Right ventricle myocardium inferior (tissue), 1 donor: ENCODE measurements around the gene AKT3. TPM values are rescaled to one million over a fixed set of nuclear protein-coding genes. Genes with fewer than 3 reads are reported as not detected.

Experiments used
- ATAC-seq: fragments of 200-7000 bp; cut with Tn5 transposase; one replicate; pipeline ENCODE4 v1.9.1; 2020; ENCODE audit warnings: mild to moderate bottlenecking, moderate library complexity
- DNase-seq: peaks from one replicate; pipeline ENCODE4 v3.0.0; 2021; ENCODE audit errors: missing footprints
- intact Hi-C: fragments of 100-400 bp; cut with DNase I; formaldehyde crosslinking; loops from one replicate; pipeline ENCODE4 v1.11.0; 2022
- total RNA-seq: library from RNA; stranded (reverse); fragmentation: NEBNext Ultra II Directional; extraction: Animal tissue kit (Norgen Biotek cat#: 25700); gene quantifications from one replicate; pipeline ENCODE4 v1.2.1, GENCODE V29; 2021
- donor health status: DM: no; HTN: yes; CAD: no; lungs with severe emphysema.

The AKT3 gene
- total RNA-seq, 1 donor from 2014 or later: 19.1 TPM

DNA sequence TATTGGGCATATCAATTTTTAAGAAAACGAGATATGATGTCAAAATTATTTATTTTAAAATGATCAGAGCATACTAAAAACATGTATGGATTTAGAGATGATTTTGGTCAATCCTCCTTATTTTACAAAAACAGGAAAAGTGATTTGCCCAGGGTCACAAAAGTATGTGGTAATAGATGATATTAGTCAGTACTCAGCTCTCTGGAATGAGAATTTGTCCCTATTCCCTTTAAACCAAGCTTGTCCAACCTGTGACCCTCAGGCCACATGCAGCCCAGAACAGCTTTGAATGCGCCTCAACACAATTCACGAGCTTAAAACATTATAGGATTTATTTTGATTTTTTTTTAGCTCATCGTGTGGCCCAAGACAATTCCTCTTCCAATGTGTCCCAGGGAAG lies 104.7 kb downstream of the AKT3 start:
- intact Hi-C loops: loop anchor here (5.0 kb wide), 2 partner anchors 38 to 403 kb away; no protein-coding TSS in a partner anchor
- DNase-seq (no peak), ATAC-seq (no peak)

DNA sequence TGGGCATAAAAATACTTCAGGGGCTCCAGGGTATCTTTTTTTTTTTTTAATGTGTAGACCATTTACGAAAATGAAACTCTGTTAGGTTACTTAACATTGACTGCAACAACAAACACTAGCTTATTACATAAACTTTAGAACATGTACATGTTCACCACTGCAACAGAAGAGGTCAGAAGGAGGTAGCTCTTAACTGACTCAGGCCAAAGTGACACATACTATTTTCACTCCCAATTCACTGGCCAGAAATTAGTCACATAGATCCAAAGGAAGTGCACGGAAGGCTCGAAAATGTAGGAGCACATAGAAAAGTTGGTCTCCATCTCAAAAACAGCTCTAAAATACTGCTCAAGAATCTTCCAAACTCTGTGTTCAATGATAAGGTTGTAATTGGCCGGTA lies 107.2 kb downstream of the AKT3 start:
- DNase-seq (no peak), ATAC-seq (peak; percentile 56)
- intact Hi-C loops: no loop called here

DNA sequence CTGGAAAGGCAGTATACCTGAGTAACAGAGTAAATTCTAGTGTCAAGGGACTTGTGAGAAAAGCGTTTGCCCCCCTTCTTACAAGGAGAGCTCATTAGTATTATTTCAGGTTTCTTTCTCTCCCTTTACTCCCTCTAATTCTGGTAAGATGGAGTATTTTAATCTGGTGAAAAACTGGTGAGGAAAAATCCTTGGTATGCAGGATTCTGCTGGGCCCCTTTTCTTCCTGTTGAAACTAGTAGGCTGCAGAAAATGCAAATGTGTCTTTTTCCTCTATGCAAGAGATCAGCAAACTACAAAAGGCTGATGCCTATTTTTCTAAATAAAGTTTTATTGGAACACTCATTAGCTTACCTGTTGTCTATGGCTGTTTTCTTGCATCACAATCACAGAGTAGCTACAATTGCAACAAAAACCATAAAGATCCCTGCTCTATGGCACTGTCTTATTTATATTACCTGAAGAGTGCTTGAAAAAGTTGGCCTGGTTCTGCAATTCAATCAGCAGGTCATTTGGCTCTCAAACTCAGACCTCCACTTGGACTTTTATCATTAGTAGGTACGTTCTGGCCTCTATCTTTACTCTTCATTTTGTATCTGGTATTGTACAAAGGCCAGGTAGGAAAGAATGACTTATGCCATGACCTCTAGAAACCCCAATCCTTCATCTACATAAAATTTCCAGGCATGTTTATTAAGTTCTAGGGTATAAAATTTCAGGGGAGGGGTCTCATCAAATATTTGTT lies 109.6 kb downstream of the AKT3 start:
- ATAC-seq: no peak
- intact Hi-C loops: no loop called here
- DNase-seq: no peak

DNA sequence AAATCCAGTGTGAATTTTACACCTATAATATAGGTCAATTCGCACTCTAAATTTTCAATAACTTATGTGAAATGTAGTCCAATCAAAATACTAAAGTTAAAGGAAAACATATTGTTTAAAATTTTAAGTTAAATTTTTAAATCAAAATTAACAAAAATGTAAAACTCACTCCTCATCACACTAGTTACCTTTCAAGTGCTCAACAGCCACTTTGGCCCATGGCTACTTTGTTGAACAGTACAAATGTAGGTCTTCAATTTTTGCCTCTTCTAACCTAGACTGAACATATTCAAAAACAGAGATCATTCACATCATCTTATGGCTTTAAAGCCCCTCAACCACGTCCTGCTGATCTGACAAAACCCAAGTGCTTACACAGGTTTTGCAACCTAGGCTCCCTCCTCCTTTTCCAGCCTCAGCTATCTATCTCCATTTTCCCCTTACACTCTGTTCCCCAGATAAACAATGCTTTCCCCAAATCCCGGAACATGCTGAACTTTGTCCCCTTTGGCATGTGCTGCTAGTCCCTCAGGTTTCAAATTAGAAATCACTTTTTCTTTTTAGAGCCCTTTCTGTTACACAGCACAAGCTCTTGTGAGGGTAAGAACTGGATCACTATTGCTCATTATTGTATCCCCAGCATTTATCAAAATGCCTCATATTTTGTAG lies 110.6 kb downstream of the AKT3 start:
- DNase-seq (no peak), ATAC-seq (peak; percentile 44)
- intact Hi-C loops: no loop called here

DNA sequence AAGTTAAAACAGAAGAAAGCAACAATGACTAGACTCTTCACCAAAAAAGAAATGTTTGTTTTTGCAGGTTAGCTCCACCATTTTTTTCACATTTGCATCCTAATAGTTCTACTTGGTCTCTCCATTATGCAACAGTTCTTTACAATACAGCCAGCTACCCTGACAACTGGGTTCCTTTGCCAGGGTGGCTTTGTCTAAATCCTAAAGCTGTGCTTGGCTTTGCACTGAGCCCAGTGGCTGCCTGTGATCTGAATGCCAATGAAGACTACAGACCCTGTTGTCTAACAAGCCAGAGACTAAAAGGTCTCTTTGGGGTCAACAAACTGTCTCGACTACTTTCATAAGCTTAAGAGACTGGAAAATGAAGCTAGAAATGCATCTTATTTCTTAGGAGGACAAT lies 112.0 kb downstream of the AKT3 start:
- intact Hi-C loops: no loop called here
- ATAC-seq (no peak), DNase-seq (no peak)

DNA sequence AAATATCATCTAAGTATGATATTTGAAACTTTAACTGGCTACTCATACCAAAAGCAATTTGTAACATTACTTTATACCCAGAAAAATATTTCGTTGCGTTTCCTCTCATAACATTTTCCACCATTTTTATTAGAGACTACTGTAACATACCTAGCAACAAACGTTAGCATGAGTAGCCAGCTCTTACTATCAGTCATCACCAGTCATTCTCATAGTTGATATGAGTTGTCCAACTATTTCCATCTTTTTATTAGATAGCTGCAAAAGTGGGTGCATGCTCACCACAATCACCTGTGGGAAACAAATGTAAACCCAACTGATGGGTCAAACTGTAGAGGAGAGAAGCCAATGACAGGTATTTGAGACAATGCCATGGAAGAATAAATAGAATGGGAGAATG lies 114.6 kb downstream of the AKT3 start:
- intact Hi-C loops: no loop called here
- DNase-seq (no peak), ATAC-seq (no peak)

DNA sequence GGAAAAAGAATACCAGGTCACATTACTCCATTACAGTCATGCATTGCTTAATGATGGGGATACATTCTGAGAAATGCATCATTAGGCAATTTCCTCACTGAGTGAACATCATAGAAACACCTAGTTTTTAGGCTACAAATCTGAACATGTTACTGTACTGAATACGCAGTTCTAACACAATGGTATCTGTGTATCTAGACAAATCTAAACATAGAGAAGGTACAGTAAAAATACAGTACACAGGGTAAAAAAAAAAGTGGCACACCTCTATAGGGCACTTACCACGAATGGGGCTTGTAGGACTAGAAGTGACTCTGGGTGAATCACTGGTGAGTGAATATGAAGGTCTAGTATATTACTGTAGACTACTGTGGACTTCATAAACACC lies 115.7 kb downstream of the AKT3 start:
- intact Hi-C loops: no loop called here
- DNase-seq (no peak), ATAC-seq (no peak)

DNA sequence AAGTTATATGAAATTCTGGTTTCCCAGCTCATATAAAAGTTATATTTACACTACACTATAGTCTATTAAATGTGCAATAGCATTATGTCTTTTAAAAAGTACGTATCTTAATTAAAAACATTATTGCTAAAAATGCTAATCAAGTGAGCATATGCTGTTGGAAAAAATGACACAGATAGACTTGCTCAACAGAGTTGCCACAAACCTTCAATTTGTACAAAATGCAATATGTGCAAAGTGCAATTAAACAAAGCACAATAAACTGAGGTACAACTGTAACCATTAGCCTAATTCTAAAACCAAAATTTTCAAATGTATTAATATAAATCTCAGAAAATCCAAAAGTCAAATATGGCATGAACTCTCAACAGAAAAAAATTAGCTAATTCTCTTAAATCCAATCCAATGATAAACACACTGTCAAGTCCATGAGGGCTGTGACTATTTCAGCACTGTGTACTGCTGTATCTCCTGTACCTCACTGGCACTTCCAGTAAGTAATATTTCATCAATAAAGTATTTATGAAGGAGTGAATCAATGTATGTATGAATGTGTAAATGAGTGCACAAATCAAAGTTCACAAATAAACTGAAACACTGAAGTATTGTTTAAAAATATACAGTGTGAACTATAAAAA lies 116.3 kb downstream of the AKT3 start:
- no peak for ATAC-seq
- intact Hi-C loops: no loop called here

DNA sequence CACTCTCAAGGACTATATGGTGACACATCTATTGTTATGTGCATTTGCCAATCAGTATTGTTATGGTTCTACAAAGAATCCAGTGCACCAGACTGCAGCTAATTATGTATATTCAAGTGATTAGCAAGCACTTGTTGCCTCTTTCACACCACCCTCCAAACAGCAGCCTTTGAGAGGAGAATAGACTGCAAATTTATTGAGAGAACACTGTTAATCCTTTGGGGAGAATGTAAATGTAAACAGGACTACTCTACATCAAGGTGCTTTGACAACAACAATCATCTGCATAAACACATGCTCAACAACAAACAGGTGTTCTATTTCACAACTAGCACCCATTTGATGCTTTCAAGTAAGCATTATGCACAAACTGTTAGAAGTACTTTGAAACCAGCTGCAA lies 117.4 kb downstream of the AKT3 start:
- no peak for ATAC-seq
- no peak for DNase-seq
- intact Hi-C loops: no loop called here

More for the DNA sequence above, 116.3 kb downstream of the AKT3 start:
- no peak for DNase-seq

DNA sequence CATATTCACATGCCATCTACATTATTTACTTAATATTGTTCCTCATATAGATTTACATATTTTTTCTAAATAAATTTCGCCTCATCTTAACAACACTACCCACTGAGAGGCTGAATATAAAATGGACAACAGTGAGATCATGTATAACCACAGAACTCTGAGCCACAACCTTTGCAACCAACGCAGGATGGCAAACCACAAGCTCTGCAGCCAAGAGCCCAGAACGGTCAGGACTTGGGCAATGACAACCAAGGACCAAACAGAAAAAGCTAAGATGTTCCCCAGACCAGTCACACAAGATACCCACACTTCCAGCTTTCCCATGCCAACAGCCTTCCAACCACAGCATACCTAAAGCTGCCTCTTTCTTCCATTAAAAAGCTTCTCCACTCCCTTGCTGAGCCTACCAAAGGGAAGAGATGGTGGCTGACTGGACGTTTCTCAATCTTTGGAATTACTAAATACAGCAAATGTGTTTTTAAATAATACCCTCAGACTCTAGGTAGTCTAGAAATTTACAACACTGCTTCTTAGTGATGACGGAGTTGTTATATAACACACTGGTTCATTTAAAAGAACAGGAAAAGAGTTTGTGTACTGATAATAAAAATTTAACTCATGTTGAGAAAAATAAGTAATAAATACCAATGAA lies 117.9 kb downstream of the AKT3 start:
- ATAC-seq (no peak), DNase-seq (no peak)
- intact Hi-C loops: no loop called here

DNA sequence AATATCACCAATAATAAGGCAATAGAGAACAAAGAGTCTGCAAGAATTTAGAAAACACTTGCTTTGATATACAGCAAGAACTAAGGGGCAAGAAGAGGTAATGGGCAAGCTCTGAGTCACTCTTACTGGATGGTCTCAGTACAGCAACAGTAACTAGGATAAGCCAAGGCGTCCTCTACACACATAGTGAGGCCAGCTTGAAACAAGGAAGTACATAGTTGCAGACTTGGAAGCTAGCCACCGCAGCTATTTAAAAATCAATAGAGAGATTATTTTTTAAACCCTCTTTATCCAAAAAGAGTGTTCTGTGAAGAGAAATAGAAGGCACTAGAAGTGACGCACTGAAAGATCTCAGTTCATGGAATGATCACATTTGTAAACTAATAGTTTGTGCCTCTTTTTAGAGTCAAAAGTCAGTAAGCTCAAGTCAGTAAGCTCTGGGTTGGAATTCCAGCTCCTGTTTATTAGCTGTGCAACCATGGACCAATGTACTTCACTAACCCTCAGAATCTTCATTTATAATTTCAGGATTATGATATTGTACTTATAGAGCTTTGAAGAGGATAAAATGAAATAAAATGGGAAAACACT lies 118.6 kb downstream of the AKT3 start:
- ATAC-seq (peak; percentile 81), DNase-seq (no peak)
- intact Hi-C loops: no loop called here

DNA sequence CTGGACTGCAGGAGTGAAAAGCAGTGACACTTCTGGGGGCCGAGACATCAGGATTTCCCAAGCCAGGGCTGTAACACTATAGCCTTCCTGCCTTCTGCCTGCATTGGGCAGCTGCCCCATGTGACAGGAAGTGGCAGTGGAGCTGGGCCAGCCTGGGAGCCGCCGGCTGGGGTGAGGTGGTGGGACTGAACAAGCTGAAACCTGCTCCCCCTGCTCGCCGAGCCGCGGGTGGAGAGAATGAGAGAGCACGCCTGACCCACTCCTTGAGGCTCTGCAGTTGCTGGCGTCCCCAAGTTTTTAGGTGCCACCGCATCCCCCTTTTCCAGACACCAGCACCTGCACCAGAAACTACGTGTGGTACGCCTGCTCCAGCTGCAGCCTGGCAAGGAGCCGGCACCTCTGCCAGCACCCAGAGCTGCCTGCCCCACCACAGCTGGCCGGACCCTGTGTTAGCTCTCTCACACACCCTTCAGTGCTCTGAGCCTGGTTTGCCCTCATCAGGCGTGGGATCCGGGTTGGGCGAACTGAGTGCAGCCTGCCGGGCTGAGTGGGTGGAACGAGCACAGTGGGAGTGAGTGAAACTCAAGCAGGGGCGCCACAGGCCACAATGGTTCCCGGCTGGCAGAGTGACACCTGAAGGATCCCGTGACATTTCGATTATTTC lies 119.4 kb downstream of the AKT3 start:
- DNase-seq (peak; percentile 72), ATAC-seq (peak; percentile 26)
- intact Hi-C loops: no loop called here

DNA sequence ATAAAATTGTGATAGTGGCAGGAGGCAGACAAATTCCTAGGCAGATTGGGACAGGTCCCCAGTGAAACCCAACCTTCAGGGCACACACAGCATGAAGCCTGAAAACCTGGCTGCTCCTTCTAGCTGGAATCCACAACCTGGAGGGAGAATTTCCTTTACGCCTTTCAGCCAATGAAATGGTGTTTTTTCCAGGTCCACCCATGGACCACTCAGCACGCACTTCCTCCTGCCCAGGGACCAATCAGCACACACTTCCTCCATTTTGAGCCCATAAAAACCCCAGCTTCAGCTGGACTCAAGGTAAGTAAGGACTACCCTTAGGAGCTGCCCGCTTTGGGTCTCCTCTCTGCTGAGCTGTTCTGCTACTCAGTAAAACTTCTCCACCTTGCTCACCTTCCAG lies 120.1 kb downstream of the AKT3 start:
- no peak for ATAC-seq
- DNase-seq: no peak
- intact Hi-C loops: no loop called here

DNA sequence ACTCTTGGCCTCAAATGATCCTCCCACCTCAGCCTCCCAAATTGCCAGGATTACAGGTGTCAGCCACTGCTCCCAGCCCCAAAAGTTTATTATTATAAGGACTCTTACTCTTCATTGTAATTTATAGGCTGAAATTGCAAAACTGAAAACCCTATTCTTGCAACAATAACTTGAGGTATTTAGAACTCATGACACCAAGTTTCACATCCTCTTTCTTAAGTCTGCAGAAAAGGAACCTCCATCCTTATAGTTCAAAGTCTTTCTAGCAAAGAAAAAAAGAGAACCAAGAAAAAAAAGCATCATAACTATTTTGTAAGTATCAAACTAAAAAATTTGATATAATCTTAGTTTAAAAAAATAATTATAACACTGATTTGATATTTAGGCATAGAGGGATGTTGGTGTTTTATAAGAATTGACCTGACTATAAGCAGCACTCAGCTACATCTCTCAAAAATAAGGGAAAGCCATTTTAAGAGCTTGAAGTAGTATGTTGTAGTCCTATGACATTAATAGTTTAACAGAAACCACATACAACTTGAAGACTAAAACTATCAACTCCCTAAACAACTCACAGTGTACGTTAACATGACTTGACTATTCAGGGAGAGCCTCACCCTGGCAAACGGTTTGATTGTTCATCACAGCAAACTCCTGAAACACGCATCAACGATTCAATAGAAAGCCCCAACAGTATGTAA lies 122.4 kb downstream of the AKT3 start:
- intact Hi-C loops: no loop called here
- DNase-seq: no peak
- no peak for ATAC-seq

DNA sequence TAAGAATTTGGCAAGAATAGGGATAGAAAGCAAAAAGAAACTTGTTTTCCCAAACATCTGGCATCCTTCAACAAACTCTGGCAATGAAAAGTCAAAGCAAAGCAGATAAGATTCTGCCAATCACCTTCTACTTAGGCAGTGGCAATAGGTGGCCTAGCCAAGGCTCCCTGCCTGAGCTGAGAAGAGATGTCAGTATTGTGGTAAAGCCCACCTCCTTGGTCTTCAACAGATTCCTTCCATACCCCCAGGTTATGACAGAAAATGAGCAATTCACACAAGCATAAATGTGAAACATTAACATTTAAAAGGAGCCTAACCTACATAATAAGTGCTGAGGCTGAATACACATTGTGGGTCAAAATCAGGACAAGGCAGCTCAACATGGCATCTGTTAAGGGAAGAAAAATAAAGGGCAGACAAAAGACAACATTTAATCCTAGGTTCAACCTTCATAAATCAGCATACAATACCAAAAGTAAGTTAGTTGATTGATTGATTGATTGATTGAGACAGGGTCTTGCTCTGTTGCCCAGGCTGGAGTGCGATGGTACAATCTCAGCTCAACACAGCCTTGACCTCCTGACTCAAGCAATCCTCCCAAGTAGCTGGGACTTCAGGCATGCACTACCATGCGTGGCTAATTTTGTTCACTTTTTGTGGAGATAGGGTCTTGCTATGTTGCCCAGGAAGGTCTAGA lies 123.1 kb downstream of the AKT3 start:
- DNase-seq (no peak), ATAC-seq (no peak)
- intact Hi-C loops: no loop called here

DNA sequence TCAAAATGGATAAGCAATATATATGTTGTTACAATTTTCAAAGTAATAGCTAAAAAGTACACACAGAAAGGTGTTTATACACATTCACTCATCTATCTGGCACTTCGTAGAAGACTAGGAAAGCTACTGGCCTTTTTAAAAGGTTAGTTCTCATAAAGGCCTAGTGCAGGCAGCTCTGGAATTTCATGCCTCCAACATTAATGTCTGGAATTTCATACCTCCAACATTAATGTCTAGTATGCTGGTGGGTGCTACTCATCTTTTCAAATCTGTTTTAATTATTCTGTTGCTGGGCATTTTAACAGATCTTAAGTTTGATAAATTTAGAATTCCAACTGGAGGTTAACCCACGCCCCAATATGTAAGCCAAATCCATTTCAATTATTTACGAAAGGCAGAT lies 124.2 kb downstream of the AKT3 start:
- DNase-seq (no peak), ATAC-seq (no peak)
- intact Hi-C loops: no loop called here

DNA sequence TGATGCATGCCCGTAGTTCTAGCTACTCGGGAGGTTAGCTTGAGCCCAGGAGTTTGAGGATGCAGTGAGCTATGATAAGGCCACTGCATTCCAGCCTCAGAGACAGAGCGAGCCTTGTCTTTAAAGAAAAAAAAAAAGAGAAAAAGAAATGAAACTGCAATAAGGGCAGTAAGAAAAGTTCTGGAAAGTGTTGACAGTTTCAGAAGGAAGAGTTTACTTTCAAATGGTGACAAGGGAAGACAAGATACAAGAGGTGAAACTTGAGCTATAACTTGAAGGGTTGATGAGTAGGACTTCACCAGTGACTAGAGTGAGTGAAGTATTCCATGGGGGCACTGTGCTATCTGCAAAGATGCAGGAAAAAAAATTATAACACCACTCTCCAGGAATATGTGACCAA lies 125.0 kb downstream of the AKT3 start:
- ATAC-seq (peak; percentile 37), DNase-seq (no peak)
- intact Hi-C loops: no loop called here
